NOMO-1 (cell line): ENCODE measurements around the gene ALOX5.

ENCODE experiments used
- DNase-seq, 2 experiments: peaks; one replicate each; lab custom pipeline; 2025; ENCODE audit not compliant: unreplicated experiment in 2 of 2; lab: John Stamatoyannopoulos, UW

ALOX5 gene

DNA sequence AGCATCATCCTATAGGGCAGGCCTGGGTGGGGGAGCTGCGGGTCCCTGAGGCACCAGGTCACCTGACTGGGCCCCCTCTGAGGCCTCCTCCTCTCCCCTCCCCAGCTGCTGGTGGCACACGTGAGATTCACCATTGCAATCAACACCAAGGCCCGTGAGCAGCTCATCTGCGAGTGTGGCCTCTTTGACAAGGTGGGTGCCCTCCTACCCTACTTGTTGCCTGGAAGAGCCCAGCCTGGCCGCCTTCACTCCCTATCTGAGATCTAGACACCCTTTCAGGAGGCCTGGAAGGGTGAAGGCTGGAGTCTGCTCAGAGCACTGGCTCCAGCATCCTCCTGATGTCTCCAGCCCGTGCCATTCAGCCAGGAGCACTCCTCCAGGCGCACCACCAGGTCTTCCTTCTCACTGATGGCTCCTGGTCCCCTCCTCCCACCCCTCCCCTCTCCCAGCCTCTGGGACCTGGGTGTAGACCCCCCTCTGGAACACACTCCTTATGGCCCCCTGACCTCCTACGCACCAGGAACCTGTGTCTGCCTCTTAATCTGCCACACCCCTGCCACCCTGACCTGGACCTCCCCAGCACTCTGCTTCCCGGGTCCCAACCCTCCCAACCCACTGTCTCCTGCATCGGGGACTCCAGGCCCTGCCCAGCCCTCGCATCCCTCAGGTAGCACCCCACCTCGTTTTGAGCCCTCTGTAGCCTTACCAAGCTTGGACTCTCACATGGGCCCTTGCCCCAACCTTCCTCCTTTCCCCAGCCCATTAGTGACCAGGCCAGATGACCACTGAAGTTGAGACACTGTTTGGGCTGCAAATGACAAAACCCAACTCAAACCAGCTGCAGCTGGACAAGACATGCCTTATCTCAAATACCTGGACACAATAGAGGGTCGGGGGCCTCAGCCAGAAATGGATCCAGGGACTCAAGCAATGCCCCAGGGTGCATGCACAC, 67.5 kb downstream of the ALOX5 start:
- DNase-seq, result no peak

- DNase-seq, result no peak
Measured at GRCh38 chr10:45442251-45442650, 68.2 kb downstream of the ALOX5 start.

DNA sequence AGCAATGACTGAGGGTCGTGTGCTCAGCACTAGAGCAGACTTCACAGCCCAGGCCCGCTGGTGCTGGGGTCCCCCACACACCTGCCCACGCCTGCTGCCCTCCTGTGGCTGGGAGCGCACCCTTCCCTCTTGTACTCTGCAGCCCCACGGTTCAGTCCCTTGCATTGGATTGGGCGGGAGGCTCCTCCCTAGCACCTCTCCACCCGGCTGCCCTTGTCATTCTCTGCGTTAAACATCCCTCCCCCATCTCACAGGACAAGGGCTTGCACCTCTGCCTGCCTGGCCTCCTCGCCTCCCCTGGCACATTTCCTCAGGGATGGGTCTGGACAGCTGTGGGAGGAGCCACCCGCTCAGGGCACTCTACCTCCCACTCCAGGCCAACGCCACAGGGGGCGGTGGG, 68.6 kb downstream of the ALOX5 start:
- DNase-seq, result no peak

DNA sequence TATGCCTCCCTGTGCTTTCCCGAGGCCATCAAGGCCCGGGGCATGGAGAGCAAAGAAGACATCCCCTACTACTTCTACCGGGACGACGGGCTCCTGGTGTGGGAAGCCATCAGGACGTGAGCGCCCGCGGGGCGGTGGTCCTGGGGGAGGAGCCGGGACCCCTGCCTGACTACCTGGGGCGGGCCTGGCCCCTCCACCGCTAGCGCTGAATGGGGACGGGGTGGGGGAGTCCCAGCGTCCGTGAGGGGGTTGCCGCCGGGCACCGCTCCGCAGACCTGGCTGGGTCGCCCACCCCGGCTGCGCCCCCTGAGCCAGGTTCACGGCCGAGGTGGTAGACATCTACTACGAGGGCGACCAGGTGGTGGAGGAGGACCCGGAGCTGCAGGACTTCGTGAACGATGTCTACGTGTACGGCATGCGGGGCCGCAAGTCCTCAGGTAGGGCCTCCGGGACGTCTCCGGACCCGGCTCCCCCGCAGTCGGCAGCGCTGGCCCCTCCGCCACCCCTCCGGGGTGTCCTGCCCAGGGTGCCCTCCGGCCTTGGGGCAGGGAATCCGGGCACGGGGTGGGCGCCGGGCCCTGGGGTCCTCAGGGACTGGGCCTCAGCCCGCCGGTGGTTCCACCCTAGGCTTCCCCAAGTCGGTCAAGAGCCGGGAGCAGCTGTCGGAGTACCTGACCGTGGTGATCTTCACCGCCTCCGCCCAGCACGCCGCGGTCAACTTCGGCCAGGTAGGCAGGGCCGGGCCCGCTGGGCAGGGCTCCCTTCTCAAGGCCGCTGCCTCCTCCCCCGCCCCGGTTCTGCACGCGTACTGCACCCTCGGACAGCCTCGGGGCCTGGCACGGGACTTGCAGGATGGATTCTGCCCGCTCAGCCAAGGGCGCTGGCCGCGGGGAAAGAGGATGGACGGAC, 69.3 kb downstream of the ALOX5 start:
- no peak for DNase-seq

DNA sequence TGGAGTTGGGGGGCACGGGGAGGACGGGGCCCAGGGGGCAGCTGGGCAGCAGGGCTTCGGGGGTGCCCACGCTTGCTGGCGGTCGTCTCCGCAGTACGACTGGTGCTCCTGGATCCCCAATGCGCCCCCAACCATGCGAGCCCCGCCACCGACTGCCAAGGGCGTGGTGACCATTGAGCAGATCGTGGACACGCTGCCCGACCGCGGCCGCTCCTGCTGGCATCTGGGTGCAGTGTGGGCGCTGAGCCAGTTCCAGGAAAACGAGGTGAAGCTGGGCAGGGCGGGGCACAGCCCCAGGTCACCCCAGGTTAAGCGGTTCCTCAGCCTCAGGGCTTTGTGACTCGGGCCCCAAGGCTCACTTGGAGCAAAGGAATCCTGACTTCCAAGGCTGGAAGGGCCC, 70.0 kb downstream of the ALOX5 start:
- no peak for DNase-seq

DNA sequence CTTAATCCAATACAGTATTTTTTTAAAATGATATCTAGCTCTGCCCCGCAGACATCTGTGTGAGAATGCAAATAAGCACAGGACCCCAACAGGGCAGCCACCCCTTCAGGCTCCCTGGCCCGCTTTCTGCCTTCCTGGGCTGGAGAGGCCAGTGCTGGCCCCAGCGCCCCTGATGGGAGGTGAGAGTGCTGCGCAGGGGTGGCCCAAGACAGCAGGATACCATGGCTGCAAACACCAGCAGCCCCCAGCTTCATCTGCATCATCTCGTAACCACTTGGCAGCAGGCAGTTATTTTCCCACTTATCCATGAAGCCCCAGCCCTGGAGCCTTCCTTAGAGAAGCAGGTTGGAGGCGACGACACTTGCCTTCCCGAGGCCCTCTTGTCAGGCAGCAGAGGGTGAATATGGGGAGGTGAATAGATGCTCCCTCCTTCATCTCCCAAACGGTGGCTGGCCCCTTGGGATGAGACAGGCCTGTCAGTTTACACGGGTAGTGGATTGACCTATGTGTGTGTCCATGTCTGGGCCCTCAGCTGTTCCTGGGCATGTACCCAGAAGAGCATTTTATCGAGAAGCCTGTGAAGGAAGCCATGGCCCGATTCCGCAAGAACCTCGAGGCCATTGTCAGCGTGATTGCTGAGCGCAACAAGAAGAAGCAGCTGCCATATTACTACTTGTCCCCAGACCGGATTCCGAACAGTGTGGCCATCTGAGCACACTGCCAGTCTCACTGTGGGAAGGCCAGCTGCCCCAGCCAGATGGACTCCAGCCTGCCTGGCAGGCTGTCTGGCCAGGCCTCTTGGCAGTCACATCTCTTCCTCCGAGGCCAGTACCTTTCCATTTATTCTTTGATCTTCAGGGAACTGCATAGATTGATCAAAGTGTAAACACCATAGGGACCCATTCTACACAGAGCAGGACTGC, 71.2 kb downstream of the ALOX5 start:
- no peak for DNase-seq

DNA sequence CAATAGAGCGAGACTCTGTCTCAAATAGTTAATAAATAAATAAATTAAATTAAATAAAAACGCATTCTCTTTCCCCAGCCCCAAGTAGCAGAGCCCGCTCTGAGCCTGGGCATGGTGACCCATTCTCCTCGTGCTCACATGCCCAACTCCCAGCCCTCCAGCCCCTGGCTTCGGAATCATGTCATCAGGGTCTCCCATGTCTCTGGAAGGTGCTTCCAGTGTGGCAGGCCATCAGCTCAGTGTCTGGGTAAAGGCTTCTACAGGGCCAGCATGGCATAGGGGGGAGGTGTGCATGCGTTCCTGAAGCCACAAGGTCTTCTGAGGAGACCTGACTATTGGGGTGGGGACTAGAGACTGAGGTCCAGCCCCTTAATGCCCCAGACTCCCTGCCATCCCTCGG, 72.8 kb downstream of the ALOX5 start:
- no peak for DNase-seq

- DNase-seq, result no peak
Measured at GRCh38 chr10:45447416-45447815, 73.4 kb downstream of the ALOX5 start.

DNA sequence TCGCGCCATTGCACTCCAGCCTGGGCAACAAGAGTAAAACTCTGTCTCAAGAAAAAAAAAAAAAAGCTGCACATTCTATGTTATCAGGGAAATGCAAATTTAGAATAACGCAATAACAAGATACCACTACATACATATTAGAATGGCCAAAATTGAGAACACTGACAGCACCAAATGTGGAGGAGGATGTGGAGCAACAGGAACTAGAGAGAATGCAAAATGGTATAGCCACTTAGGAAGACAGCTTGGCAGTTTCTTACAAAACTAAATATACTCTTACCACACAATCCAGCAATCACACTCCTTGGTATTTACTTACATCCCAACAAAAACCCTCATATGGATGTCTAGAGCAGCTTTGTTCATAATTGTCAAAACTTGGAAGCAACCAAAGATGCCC, 76.8 kb downstream of the ALOX5 start:
- no peak for DNase-seq

GRCh38 chr10:45451407-45451806, 77.4 kb downstream of the ALOX5 start:
- no peak for DNase-seq

DNA sequence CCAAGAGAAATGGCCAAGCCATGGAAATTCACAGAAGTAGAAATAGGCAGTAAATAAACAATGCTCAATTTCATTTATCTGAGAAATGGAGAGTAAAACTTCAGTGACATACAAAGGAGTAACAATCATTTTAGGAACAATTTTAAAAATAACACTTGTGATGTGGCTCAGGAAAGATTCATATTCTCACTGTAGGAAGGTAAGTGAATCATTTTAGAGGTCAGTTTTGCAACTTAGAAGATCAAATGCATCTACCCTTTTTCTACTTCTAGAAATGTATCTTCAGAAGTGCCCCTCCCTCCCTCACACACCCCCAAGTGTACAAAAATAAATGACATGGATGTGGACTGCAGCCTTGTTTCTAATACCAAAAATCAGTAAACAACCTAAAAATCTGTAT, 78.3 kb downstream of the ALOX5 start:
- DNase-seq, result no peak

DNA sequence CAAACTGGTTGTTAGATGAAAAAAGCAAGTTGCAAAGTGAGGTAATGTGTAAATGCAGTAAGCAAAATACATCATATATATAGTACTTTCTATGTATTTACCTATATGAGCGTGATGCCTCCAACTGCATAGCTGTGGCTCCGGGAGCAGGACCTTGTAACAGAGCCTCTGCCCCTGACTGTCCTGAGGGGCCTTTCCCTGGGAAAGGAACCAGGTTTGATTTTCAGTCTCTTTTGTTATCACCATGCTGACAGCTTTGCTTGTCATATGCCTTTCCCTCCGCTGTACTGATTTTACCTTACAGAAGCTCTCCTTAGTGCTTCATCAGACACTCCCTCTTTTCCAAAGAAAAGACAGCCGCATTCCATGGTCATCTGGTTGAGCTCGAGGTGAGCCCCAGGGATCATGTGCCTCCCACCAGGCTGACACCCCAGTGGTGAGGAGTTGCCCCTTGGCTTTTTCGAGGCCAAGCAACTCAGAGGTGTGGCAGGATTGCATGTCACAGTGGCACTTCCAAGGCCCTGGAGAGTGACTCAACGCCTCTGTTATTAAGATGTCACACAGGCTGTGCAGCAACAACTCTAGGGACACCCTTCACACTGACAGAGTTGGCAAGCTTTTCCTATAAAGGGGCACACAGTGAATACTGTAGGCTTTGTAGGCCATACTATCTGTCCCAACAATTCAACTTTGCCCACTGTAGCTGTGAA, 78.9 kb downstream of the ALOX5 start:
- no peak for DNase-seq

- no peak for DNase-seq
Measured at GRCh38 chr10:45453639-45454255, 79.7 kb downstream of the ALOX5 start.

- DNase-seq, result no peak
Measured at GRCh38 chr10:45454262-45454661, 80.2 kb downstream of the ALOX5 start.

GRCh38 chr10:45454859-45455258, 80.8 kb downstream of the ALOX5 start:
- DNase-seq, result no peak

DNA sequence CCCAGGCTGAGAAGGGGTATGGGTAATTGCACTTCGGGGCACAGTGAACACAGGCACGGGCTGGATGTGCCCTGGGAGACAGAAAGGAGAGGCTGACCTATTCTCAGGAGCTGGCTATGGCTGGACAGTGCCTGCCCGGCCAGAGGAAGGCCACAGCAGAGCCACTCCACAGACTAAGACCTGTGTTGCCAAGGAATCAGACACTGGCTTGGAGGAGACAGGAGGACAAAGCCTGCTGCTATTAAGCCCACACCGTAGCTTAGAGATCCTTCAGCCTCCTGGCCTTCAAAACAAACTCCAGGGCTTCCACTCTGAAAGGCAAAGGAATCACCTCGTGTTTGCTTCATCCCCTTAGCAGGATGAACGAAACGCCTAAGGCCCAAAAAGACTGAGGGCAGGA, 82.2 kb downstream of the ALOX5 start:
- no peak for DNase-seq

DNA sequence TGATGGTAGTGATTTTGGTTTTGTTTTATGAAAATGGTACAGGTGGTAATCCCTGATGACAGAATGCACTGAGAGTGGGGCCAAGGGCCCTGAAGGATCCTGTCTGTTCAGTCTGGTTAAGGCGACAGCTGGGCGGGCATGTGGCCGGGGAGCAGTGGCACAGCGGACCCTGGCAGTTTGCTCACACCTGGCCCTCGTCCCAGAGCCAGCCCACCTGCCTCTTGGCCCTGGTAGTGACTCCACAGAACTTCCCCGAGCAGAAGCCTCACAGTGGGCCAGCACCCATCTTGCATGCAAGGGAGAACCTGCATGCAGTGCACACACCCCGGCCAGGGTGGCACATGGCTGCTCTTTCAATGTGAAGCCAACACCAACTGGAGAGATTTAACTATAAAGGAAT, 82.8 kb downstream of the ALOX5 start:
- no peak for DNase-seq

DNA sequence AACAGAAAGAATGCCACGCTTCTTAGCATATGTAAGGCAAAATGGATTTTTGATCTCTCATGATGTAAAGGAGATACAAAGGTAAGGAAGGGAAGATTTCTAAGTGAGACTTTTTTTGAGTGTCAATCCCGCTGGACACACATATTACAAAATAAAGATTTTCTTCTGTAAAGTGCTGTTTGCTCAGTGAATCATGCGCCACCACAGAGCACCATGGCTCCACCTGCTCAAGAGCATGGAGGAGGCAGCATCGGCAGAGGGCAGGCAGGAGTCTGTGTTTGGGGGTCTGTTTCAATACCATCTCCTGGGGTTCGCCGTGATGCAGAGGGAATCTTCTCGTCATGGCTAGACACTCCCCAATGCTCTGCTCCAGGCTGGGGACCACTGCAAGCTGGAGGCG, 83.5 kb downstream of the ALOX5 start:
- no peak for DNase-seq

- DNase-seq, result peak; percentile 13 to 58
Measured at GRCh38 chr10:45460235-45460878, 86.3 kb downstream of the ALOX5 start.
